Upper lobe of left lung (tissue), 6 donors: ENCODE data around the gene HBS1L. TPM values are rescaled to one million over a fixed set of nuclear protein-coding genes. Genes with fewer than 3 reads are reported as not detected.
A peak's percentile ranks its signal among the peaks of the same experiment; 100 is the strongest.

Experiments used
- ATAC-seq, 2 donors: fragments of 200-7000 bp; cut with Tn5 transposase; one replicate each; pipeline ENCODE4 v1.9.1; 2022; ENCODE audit warnings: mild to moderate bottlenecking in 2 of 2, moderate library complexity in 2 of 2; ENCODE audit not compliant: low FRiP score in 2 of 2
- DNase-seq, 2 donors: peaks; one replicate each; pipeline ENCODE4 v3.0.0-alpha.2; 2019 to 2020
- H3K27ac ChIP-seq, 4 donors: fragments of 200-600 bp; sonication (generic); one replicate each; pipeline ENCODE4 v1.5.1; 2016 to 2019
- H3K27me3 ChIP-seq, 4 donors: fragments of 200-600 bp; sonication (generic); one replicate each; pipeline ENCODE4 v1.5.1; 2017 to 2019
- H3K36me3 ChIP-seq, 4 donors: fragments of 200-600 bp; sonication (generic); one replicate each; pipeline ENCODE4 v1.5.1; 2016 to 2019
- H3K4me1 ChIP-seq, 4 donors: fragments of 200-600 bp; sonication (generic); one replicate each; pipeline ENCODE4 v1.5.1; 2018 to 2019
- H3K4me3 ChIP-seq, 4 donors: fragments of 200-600 bp; sonication (generic); one replicate each; pipeline ENCODE4 v1.5.1; 2017 to 2019; ENCODE audit warnings: mild to moderate bottlenecking in 2 of 4, moderate library complexity in 1 of 4
- H3K9me3 ChIP-seq, 4 donors: fragments of 200-600 bp; sonication (generic); one replicate each; pipeline ENCODE4 v1.5.1; 2018 to 2019
- CTCF ChIP-seq, 6 experiments: fragments of 450-650 bp in 4 of 6; fragments of 200-600 bp in 2 of 6; sonication (generic) in 2 of 6; IDR thresholded peaks; one replicate each; pipeline ENCODE4 v1.5.1; 2016 to 2019; ENCODE audit warnings: antibody characterized with exemption in 6 of 6
- EP300 ChIP-seq, 4 donors: sonication (generic); formaldehyde crosslinking; IDR thresholded peaks; one replicate each; pipeline ENCODE4 v1.5.1; 2017; ENCODE audit warnings: antibody characterized with exemption in 4 of 4, control low read depth in 2 of 4
- POLR2A ChIP-seq, 4 donors: fragments of 450-650 bp; IDR thresholded peaks; one replicate each; pipeline ENCODE4 v1.5.1; 2016 to 2017; ENCODE audit warnings: antibody characterized with exemption in 4 of 4, mild to moderate bottlenecking in 2 of 4
- POLR2AphosphoS5 ChIP-seq, 2 donors: sonication (generic); formaldehyde crosslinking; IDR thresholded peaks; one replicate each; pipeline ENCODE4 v1.5.1; 2017; ENCODE audit warnings: antibody characterized with exemption in 2 of 2
- WGBS, 2 donors: methylation state at CpG; one replicate each; pipeline ENCODE4 v1.1.5; 2017 to 2018; 5-methylcytosine and 5-hydroxymethylcytosine counted together
- total RNA-seq, 6 donors: library from RNA; depleted of rRNA in 4 of 6; stranded (reverse); fragments of >200 nt in 4 of 6; gene quantifications; one replicate each; pipeline versions ENCODE4 v1.1.0 to v1.2.1, GENCODE V29; 2016 to 2021
- donor health status: DM: no; HTN: no; CAD: no; lungs with moderate emphysema.
- donor health status: DM: no; HTN: yes; CAD: no; lungs with severe emphysema.

Gene HBS1L
- total RNA-seq, 6 donors from 2014 or later, result 16.8 to 47.0 (median 38.5) TPM

GRCh38 chr6:135087803-135088202 is 33.2 kb upstream of the HBS1L start:
- no peak overlapping the region for H3K27ac ChIP-seq
- ATAC-seq, result no peak
- H3K27me3 ChIP-seq, result no peaks in the 10 kb centered on the region
- no peak for DNase-seq
- no peaks in the 10 kb centered on the region for H3K36me3 ChIP-seq
- peaks cover 0 to under 1% (median 0%) of the 10 kb centered on the region in 4 donors for H3K9me3 ChIP-seq
- WGBS, 2 donors, result 41 to 45% methylated on average over 5 of the region's 5 CpGs
- H3K4me3 ChIP-seq, result peak overlapping the region in 1 of 4 donors; percentile 8
- H3K4me1 ChIP-seq, result no peaks in the 10 kb centered on the region
- TF ChIP-seq CTCF (IDR thresholded peaks at IDR 0.05) (no peak), POLR2AphosphoS5 (IDR thresholded peaks at IDR 0.05) (no peak), EP300 (IDR thresholded peaks at IDR 0.05) (no peak), POLR2A (IDR thresholded peaks at IDR 0.05) (no peak)

- no peak for DNase-seq
- no peak for TF ChIP-seq POLR2A (IDR thresholded peaks at IDR 0.05)
- no peak for TF ChIP-seq EP300 (IDR thresholded peaks at IDR 0.05)
- TF ChIP-seq CTCF (IDR thresholded peaks at IDR 0.05), result no peak
- Histone ChIP-seq H3K9me3 (peaks cover 0 to 4% (median under 1%) of the 10 kb centered on the region in 4 donors), H3K4me3 (no peak overlapping the region), H3K27ac (no peak overlapping the region), H3K4me1 (no peaks in the 10 kb centered on the region), H3K36me3 (no peaks in the 10 kb centered on the region), H3K27me3 (no peaks in the 10 kb centered on the region)
- ATAC-seq, result no peak
- WGBS, 2 donors, result 80 to 84% methylated on average over 3 of the region's 3 CpGs
Observed at GRCh38 chr6:135087403-135087802, 32.8 kb upstream of the HBS1L start.

GRCh38 chr6:135086414-135086764 is 31.8 kb upstream of the HBS1L start:
- H3K4me3 ChIP-seq, result no peak overlapping the region
- H3K4me1 ChIP-seq, result no peaks in the 10 kb centered on the region
- no peak for ATAC-seq
- H3K27ac ChIP-seq, result no peak overlapping the region
- 42 to 43% methylated on average over 5 of the region's 5 CpGs for WGBS, 2 donors
- H3K9me3 ChIP-seq, result peaks cover 0 to 12% (median 6%) of the 10 kb centered on the region in 4 donors
- H3K36me3 ChIP-seq, result no peaks in the 10 kb centered on the region
- H3K27me3 ChIP-seq, result no peaks in the 10 kb centered on the region
- TF ChIP-seq EP300 (IDR thresholded peaks at IDR 0.05) (no peak), CTCF (IDR thresholded peaks at IDR 0.05) (no peak), POLR2A (IDR thresholded peaks at IDR 0.05) (no peak), POLR2AphosphoS5 (IDR thresholded peaks at IDR 0.05) (no peak)
- DNase-seq, result no peak

GRCh38 chr6:135085700-135086413 is 31.2 kb upstream of the HBS1L start:
- ATAC-seq (no peak), DNase-seq (no peak)
- no peak overlapping the region for H3K27ac ChIP-seq
- TF ChIP-seq POLR2A (IDR thresholded peaks at IDR 0.05) (no peak), EP300 (IDR thresholded peaks at IDR 0.05) (no peak), POLR2AphosphoS5 (IDR thresholded peaks at IDR 0.05) (no peak), CTCF (IDR thresholded peaks at IDR 0.05) (no peak)
- no peaks in the 10 kb centered on the region for H3K4me1 ChIP-seq
- 61 to 76% methylated on average over 1 of the region's 1 CpG for WGBS, 2 donors
- H3K27me3 ChIP-seq, result no peaks in the 10 kb centered on the region
- H3K9me3 ChIP-seq, result peaks cover 0 to 14% (median 6%) of the 10 kb centered on the region in 4 donors
- no peak overlapping the region for H3K4me3 ChIP-seq
- no peaks in the 10 kb centered on the region for H3K36me3 ChIP-seq

- 71 to 97% methylated on average over 1 of the region's 1 CpG for WGBS, 2 donors
- Histone ChIP-seq H3K4me1 (no peaks in the 10 kb centered on the region), H3K4me3 (no peak overlapping the region), H3K9me3 (peaks cover 0 to 14% (median 6%) of the 10 kb centered on the region in 4 donors), H3K27me3 (no peaks in the 10 kb centered on the region), H3K27ac (no peak overlapping the region), H3K36me3 (no peaks in the 10 kb centered on the region)
- DNase-seq, result no peak
- TF ChIP-seq EP300 (IDR thresholded peaks at IDR 0.05), result no peak
- TF ChIP-seq CTCF (IDR thresholded peaks at IDR 0.05), result no peak
- TF ChIP-seq POLR2A (IDR thresholded peaks at IDR 0.05), result no peak
- TF ChIP-seq POLR2AphosphoS5 (IDR thresholded peaks at IDR 0.05), result no peak
- ATAC-seq, result no peak
Observed at GRCh38 chr6:135084916-135085269, 30.3 kb upstream of the HBS1L start.
